ENCODE data around the gene ECI2.
A peak's percentile ranks its signal among the peaks of the same experiment; 100 is the strongest.

The ECI2 gene

GRCh38 chr6:4155848-4156466, 20.6 kb upstream of the ECI2 start:
- Histone ChIP-seq H3K4me3 (ENCODE audit: low read depth, low read length) (no peak overlapping the region), H3K27me3 (replicated peaks) (no peaks in the 10 kb centered on the region), H3K27ac (no peak overlapping the region), H3K36me3 (replicated peaks) (no peaks in the 10 kb centered on the region)
- in situ Hi-C loops (cut with HindIII; ENCODE audit: low pct_ligation_motif_present, low sequenced_read_pairs): no loop called here
- TF ChIP-seq CTCF (IDR thresholded peaks at IDR 0.05; ENCODE audit: low read depth, low read length, missing control alignments): peak; percentile 85
- DNase-seq: peak; percentile 89

DNA sequence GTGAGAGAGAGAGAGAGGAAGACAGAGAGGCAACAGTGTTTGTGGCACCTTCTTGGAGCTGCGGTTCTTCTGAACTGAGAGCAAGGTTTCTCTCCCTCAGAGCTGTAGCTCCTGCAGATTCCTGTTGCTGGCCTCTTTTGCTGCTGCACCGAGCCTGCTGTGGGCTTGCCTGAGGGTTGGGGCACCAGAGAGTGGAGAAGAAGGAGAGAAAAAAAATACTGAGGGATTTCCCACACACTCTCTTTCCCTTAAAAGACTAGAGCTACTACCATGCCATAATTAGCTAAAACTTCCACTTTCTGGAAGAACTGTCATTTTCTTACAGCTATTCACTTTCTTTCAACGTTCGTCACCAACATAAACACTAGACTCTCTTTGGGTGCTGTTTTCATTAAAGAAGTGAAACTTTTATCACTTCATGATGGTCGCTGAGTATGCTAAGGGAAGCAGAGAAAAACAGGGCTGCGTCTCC, 18.2 kb upstream of the ECI2 start:
- in situ Hi-C loops (cut with HindIII; ENCODE audit: low pct_ligation_motif_present, low sequenced_read_pairs): no loop called here
- DNase-seq: no peak
- Histone ChIP-seq H3K4me3 (ENCODE audit: low read depth, low read length) (no peak overlapping the region), H3K27ac (no peak overlapping the region), H3K27me3 (replicated peaks) (no peaks in the 10 kb centered on the region), H3K36me3 (replicated peaks) (no peaks in the 10 kb centered on the region)
- TF ChIP-seq CTCF (IDR thresholded peaks at IDR 0.05; ENCODE audit: low read depth, low read length, missing control alignments): no peak

DNA sequence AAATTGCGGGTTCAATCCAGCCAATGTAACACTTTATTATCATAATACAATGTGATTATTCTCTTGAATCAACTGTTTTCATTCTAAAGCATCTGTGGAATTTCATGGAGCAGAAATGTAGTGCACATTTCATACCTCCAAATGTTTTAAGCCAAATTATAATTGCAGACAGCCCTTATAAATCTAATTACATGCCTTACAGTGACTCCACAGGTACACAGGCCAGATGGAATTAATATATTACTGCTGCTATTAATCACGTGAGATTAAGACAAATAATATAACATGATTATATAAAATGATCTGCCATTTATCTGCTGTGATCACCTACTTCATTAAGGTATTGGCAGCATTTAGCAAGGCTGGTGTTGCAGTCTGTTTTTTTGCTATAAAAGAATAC, 9.7 kb upstream of the ECI2 start:
- no peak overlapping the region for H3K27ac ChIP-seq
- H3K27me3 ChIP-seq (replicated peaks): no peaks in the 10 kb centered on the region
- H3K36me3 ChIP-seq (replicated peaks): no peaks in the 10 kb centered on the region
- in situ Hi-C loops (cut with HindIII; ENCODE audit: low pct_ligation_motif_present, low sequenced_read_pairs): no loop called here
- no peak for DNase-seq
- no peak for TF ChIP-seq CTCF (IDR thresholded peaks at IDR 0.05; ENCODE audit: low read depth, low read length, missing control alignments)
- H3K4me3 ChIP-seq (ENCODE audit: low read depth, low read length): no peak overlapping the region

- in situ Hi-C loops (cut with HindIII; ENCODE audit: low pct_ligation_motif_present, low sequenced_read_pairs): no loop called here
- H3K27me3 ChIP-seq (replicated peaks): no peaks in the 10 kb centered on the region
- no peak for TF ChIP-seq CTCF (IDR thresholded peaks at IDR 0.05; ENCODE audit: low read depth, low read length, missing control alignments)
- no peak overlapping the region for H3K27ac ChIP-seq
- no peak for DNase-seq
- no peaks in the 10 kb centered on the region for H3K36me3 ChIP-seq (replicated peaks)
- no peak overlapping the region for H3K4me3 ChIP-seq (ENCODE audit: low read depth, low read length)
Measured at GRCh38 chr6:4139272-4139671, 3.9 kb upstream of the ECI2 start.

- no peak for DNase-seq
- H3K27ac ChIP-seq: no peak overlapping the region
- H3K36me3 ChIP-seq (replicated peaks): no peaks in the 10 kb centered on the region
- no peak for TF ChIP-seq CTCF (IDR thresholded peaks at IDR 0.05; ENCODE audit: low read depth, low read length, missing control alignments)
- no peak overlapping the region for H3K4me3 ChIP-seq (ENCODE audit: low read depth, low read length)
- in situ Hi-C loops (cut with HindIII; ENCODE audit: low pct_ligation_motif_present, low sequenced_read_pairs): no loop called here
- H3K27me3 ChIP-seq (replicated peaks): no peaks in the 10 kb centered on the region
Measured at GRCh38 chr6:4138186-4138585, 2.8 kb upstream of the ECI2 start.

- in situ Hi-C loops (cut with HindIII; ENCODE audit: low pct_ligation_motif_present, low sequenced_read_pairs): no loop called here
- TF ChIP-seq CTCF (IDR thresholded peaks at IDR 0.05; ENCODE audit: low read depth, low read length, missing control alignments): no peak
- Histone ChIP-seq H3K4me3 (ENCODE audit: low read depth, low read length) (peak overlapping the region; percentile 69), H3K27me3 (replicated peaks) (no peaks in the 10 kb centered on the region), H3K36me3 (replicated peaks) (peaks cover 3% of the 10 kb centered on the region), H3K27ac (peak overlapping the region; percentile 47)
- no peak for DNase-seq
Measured at GRCh38 chr6:4136354-4136831, 1.0 kb upstream of the ECI2 start.

Data from brain microvascular endothelial cell (primary cell).